Stomach (tissue), 19 donors: Measurements from ENCODE around the gene PYGO2. TPM values are rescaled to one million over a fixed set of nuclear protein-coding genes. Genes with fewer than 3 reads are reported as not detected.

Source experiments
- DNase-seq, 2 donors: peaks; one replicate each; pipeline versions ENCODE4 v3.0.0 to v3.0.0-alpha.2; 2013 to 2019
- H3K27ac ChIP-seq, 5 donors: fragments of 200-600 bp in 4 of 5; sonication (generic) in 4 of 5; one replicate each; pipeline ENCODE4 v1.5.1; 2013 to 2019; ENCODE audit warnings: mild to moderate bottlenecking in 1 of 5, moderate library complexity in 1 of 5
- H3K27me3 ChIP-seq, 3 donors: fragments of 200-600 bp; sonication (generic); one replicate each; pipeline ENCODE4 v1.5.1; 2017 to 2019; ENCODE audit warnings: mixed run types in 1 of 3
- H3K36me3 ChIP-seq, 4 donors: fragments of 200-600 bp; sonication (generic); 1 replicate in 3 of 4; 2 replicates in 1 of 4; pipeline ENCODE4 v1.5.1; 2016 to 2019
- H3K4me1 ChIP-seq, 4 donors: fragments of 200-600 bp; sonication (generic); one replicate each; pipeline ENCODE4 v1.5.1; 2016 to 2019
- H3K4me3 ChIP-seq, 4 donors: fragments of 200-600 bp; sonication (generic) in 3 of 4; one replicate each; pipeline ENCODE4 v1.5.1; 2016 to 2019; ENCODE audit warnings: mild to moderate bottlenecking in 1 of 4
- H3K9me3 ChIP-seq, 4 donors: fragments of 200-600 bp; sonication (generic); one replicate each; pipeline ENCODE4 v1.5.1; 2016 to 2019
- EP300 ChIP-seq: sonication (generic); formaldehyde crosslinking; IDR thresholded peaks from one replicate; pipeline ENCODE4 v1.6.1; 2017; ENCODE audit warnings: antibody characterized with exemption
- POLR2A ChIP-seq, 4 donors: fragments of 450-650 bp; IDR thresholded peaks; one replicate each; pipeline ENCODE4 v1.6.1; 2016; ENCODE audit warnings: antibody characterized with exemption in 4 of 4, control low read depth in 2 of 4, mild to moderate bottlenecking in 1 of 4, moderate library complexity in 1 of 4
- POLR2AphosphoS5 ChIP-seq, 3 donors: sonication (generic); formaldehyde crosslinking; IDR thresholded peaks; one replicate each; pipeline ENCODE4 v1.6.1; 2016; ENCODE audit warnings: antibody characterized with exemption in 3 of 3
- WGBS, 5 donors: extraction: QIAGEN DNeasy Blood & Tissue Kit in 3 of 5; methylation state at CpG; one replicate each; pipeline versions ENCODE4 v1.1.5 to v1.1.7; 2013 to 2018; 5-methylcytosine and 5-hydroxymethylcytosine counted together
- intact Hi-C: fragments of 100-400 bp; cut with DNase I; formaldehyde crosslinking; loops from one replicate; pipeline ENCODE4 v1.15.1; 2023; ENCODE audit warnings: low total_unique reads
- long read RNA-seq, 10 donors: transcript quantifications; one replicate each; lab custom pipeline, GENCODE V29; 2026
- polyA plus RNA-seq, 3 donors: library from polyadenylated mRNA; stranded (reverse); fragments of 200-250 nt; gene quantifications; one replicate each; pipeline ENCODE4 v1.2.3, GENCODE V29; 2013
- total RNA-seq, 5 donors: library from RNA; depleted of rRNA; stranded (reverse); fragments of >200 nt; gene quantifications; one replicate each; pipeline versions ENCODE4 v1.1.0 to v1.2.3, GENCODE V29; 2014 to 2016
- TF ChIP-seq, protein P1 (sequence below), 7 experiments: fragments of 450-650 bp in 4 of 7; fragments of 200-600 bp in 3 of 7; sonication (generic) in 3 of 7; IDR thresholded peaks; one replicate each; pipeline ENCODE4 v1.5.1; 2016 to 2019; ENCODE audit warnings: antibody characterized with exemption in 7 of 7, control low read depth in 2 of 7, mild to moderate bottlenecking in 1 of 7
- donor health status: healthy with polysubstance abuse.
- donor health status: Bipolar disorder and iron deficiency.
- donor health status: healthy.

Gene PYGO2, protein sequence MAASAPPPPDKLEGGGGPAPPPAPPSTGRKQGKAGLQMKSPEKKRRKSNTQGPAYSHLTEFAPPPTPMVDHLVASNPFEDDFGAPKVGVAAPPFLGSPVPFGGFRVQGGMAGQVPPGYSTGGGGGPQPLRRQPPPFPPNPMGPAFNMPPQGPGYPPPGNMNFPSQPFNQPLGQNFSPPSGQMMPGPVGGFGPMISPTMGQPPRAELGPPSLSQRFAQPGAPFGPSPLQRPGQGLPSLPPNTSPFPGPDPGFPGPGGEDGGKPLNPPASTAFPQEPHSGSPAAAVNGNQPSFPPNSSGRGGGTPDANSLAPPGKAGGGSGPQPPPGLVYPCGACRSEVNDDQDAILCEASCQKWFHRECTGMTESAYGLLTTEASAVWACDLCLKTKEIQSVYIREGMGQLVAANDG
- total RNA-seq (10 to 100 TPM in 4 of 5 donors, 1 to 10 TPM in 1; 8.1 to 75.3 (median 36.2) TPM), polyA plus RNA-seq (10 to 100 TPM; 12.2 to 19.8 (median 16.1) TPM)
- long read RNA-seq, donor 1, transcript PYGO2-202 (3 exons, 3,146 nt): major isoform, 6 of 6 reads
- long read RNA-seq, donor 1, partial matches to known transcripts: 0 of 6 reads
- long read RNA-seq, donor 1, other reads (novel, unspliced or antisense): 0 of 6 reads
- long read RNA-seq, donor 2, transcript PYGO2-202 (3 exons, 3,146 nt): major isoform, 10 of 10 reads
- long read RNA-seq, donor 2, partial matches to known transcripts: 0 of 10 reads
- long read RNA-seq, donor 2, other reads (novel, unspliced or antisense): 0 of 10 reads
- long read RNA-seq, donor 3, partial matches to known transcripts: 0 of 3 reads
- long read RNA-seq, donor 3, other reads (novel, unspliced or antisense): 0 of 3 reads
- long read RNA-seq, donor 4: 0 reads
- long read RNA-seq, donor 5, transcript PYGO2-202 (3 exons, 3,146 nt): major isoform, 20 of 20 reads
- long read RNA-seq, donor 5, partial matches to known transcripts: 0 of 20 reads
- long read RNA-seq, donor 5, other reads (novel, unspliced or antisense): 0 of 20 reads
- long read RNA-seq, donor 6: 0 reads
- long read RNA-seq, donor 7, transcript PYGO2-202 (3 exons, 3,146 nt): major isoform, 21 of 22 reads
- long read RNA-seq, donor 7, partial matches to known transcripts: 0 of 22 reads
- long read RNA-seq, donor 7, other reads (novel, unspliced or antisense): 0 of 22 reads
- long read RNA-seq, donor 8, transcript PYGO2-202 (3 exons, 3,146 nt): major isoform, 10 of 10 reads
- long read RNA-seq, donor 8, partial matches to known transcripts: 0 of 10 reads
- long read RNA-seq, donor 8, other reads (novel, unspliced or antisense): 0 of 10 reads
- long read RNA-seq, donor 9, transcript PYGO2-202 (3 exons, 3,146 nt): major isoform, 9 of 9 reads
- long read RNA-seq, donor 9, partial matches to known transcripts: 0 of 9 reads
- long read RNA-seq, donor 9, other reads (novel, unspliced or antisense): 0 of 9 reads
- long read RNA-seq, donor 10, transcript PYGO2-202 (3 exons, 3,146 nt): major isoform, 6 of 6 reads
- long read RNA-seq, donor 10, partial matches to known transcripts: 0 of 6 reads
- long read RNA-seq, donor 10, other reads (novel, unspliced or antisense): 0 of 6 reads

DNA sequence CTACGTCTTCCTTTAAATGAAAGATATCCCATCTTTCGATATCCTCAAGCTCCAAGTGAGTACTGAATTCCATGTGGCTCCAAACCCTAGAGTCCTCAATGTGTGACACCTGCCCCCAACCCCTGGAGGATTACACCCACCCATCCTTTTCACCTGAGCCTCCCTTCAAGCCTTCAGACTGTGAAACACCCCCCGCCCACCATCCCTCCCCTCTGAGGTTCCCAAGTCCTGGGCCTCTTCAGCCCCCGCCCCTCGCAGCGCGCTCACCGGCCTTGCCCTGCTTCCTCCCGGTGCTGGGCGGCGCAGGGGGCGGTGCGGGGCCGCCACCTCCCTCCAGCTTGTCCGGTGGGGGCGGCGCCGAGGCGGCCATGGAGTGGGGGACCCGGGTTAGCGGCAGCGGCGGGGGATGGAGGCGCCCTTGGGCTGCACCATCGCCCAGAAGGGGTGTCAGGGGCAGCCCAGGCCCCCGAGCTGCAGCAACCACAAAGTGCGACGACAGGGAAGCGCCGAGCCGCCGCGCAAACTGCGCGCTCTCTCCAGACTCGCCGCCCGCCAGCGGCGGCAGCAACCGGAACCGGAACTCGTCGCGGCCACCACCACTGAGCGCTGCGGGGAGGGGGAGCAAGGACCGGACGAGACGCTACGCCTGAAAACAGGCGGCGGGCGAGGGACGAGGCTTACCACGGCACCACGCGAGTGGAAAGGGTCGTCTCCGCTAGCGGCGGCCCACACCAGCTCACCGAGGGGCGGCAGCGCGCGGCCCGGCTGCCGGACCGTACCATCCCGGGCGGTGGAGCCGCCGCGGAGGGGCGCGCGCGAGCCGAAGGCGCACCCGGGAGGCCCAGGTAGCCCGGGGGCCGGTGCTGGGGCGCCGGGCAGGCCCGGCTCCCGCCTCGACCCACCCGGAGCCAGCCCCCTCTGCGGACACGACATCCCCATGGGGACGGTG lies at the start of gene PYGO2:
Gene PYGO2 (minus strand): TSS at position 576 of the 949 bp plus-strand sequence. CDS start 206 bp downstream, at position 370.
- H3K27ac ChIP-seq: peak within 1 kb of the TSS; percentile 98 to 99 (median 99)
- no peaks in the 10 kb centered on the region for H3K9me3 ChIP-seq
- peaks cover 34 to 59% (median 58%) of the 10 kb centered on the region in 4 donors for H3K36me3 ChIP-seq
- peak within 1 kb of the TSS; percentile 84 to 95 (median 89) for H3K4me3 ChIP-seq
- peak; percentile 81 to 94 for DNase-seq
- intact Hi-C loops: loop anchor here (10.0 kb wide), 1 partner anchor 53 kb away; no protein-coding TSS in a partner anchor
- 0 to 3% (median 1%) methylated on average over 20 to 93 of the region's 93 CpGs for WGBS, 5 donors
- TF ChIP-seq POLR2A (IDR thresholded peaks at IDR 0.05) (peak in 1 of 4 donors; percentile 31), POLR2AphosphoS5 (IDR thresholded peaks at IDR 0.05) (peak; percentile 34 to 94 (median 82)), EP300 (no peak)
- TF ChIP-seq, protein P1, sequence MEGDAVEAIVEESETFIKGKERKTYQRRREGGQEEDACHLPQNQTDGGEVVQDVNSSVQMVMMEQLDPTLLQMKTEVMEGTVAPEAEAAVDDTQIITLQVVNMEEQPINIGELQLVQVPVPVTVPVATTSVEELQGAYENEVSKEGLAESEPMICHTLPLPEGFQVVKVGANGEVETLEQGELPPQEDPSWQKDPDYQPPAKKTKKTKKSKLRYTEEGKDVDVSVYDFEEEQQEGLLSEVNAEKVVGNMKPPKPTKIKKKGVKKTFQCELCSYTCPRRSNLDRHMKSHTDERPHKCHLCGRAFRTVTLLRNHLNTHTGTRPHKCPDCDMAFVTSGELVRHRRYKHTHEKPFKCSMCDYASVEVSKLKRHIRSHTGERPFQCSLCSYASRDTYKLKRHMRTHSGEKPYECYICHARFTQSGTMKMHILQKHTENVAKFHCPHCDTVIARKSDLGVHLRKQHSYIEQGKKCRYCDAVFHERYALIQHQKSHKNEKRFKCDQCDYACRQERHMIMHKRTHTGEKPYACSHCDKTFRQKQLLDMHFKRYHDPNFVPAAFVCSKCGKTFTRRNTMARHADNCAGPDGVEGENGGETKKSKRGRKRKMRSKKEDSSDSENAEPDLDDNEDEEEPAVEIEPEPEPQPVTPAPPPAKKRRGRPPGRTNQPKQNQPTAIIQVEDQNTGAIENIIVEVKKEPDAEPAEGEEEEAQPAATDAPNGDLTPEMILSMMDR (IDR thresholded peaks at IDR 0.05): peak in 5 of 7 experiments; percentile 30 to 77 (median 40)
- H3K27me3 ChIP-seq: no peaks in the 10 kb centered on the region
- H3K4me1 ChIP-seq: peaks cover 31 to 80% (median 68%) of the 10 kb centered on the region in 4 donors

DNA sequence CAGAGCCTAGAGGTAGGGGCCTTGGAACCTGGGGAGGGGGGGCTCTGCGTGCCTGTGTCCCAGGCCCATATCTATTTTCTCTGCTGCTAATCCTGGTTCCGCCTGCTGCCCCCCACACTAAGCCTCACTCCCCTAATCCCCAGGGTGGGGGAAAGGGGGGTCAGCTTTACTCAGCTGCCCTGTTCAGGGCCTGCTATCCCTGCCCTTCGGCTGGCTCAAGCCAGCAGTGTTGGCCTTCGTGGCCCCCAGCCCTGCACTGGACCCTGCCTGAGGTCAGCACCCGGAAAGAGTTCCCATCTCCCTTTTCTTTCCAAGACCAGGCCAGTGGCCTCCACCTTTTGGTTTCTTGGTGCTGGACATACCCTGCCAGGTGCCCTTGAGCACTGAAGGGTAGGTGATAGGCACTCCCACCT lies 49.4 kb upstream of the PYGO2 start:
- intact Hi-C loops: loop anchor here (10.0 kb wide), 1 partner anchor 46 kb away; the partner anchor contains the start of gene PYGO2
- H3K36me3 ChIP-seq: peaks cover 22 to 44% (median 36%) of the 10 kb centered on the region in 4 donors
- no peaks in the 10 kb centered on the region for H3K9me3 ChIP-seq
- DNase-seq: no peak
- H3K27me3 ChIP-seq: no peaks in the 10 kb centered on the region
- no peak for TF ChIP-seq POLR2A (IDR thresholded peaks at IDR 0.05)
- no peak for TF ChIP-seq EP300
- TF ChIP-seq, protein P1 (IDR thresholded peaks at IDR 0.05): no peak
- no peak for TF ChIP-seq POLR2AphosphoS5 (IDR thresholded peaks at IDR 0.05)
- H3K4me1 ChIP-seq: peaks cover 79 to 100% (median 95%) of the 10 kb centered on the region in 4 donors
- H3K27ac ChIP-seq: peak overlapping the region; percentile 64 to 100 (median 99)
- 52 to 72% (median 57%) methylated on average over 5 of the region's 5 CpGs for WGBS, 5 donors
- peak overlapping the region in 2 of 4 donors; percentile 42 to 47 for H3K4me3 ChIP-seq

DNA sequence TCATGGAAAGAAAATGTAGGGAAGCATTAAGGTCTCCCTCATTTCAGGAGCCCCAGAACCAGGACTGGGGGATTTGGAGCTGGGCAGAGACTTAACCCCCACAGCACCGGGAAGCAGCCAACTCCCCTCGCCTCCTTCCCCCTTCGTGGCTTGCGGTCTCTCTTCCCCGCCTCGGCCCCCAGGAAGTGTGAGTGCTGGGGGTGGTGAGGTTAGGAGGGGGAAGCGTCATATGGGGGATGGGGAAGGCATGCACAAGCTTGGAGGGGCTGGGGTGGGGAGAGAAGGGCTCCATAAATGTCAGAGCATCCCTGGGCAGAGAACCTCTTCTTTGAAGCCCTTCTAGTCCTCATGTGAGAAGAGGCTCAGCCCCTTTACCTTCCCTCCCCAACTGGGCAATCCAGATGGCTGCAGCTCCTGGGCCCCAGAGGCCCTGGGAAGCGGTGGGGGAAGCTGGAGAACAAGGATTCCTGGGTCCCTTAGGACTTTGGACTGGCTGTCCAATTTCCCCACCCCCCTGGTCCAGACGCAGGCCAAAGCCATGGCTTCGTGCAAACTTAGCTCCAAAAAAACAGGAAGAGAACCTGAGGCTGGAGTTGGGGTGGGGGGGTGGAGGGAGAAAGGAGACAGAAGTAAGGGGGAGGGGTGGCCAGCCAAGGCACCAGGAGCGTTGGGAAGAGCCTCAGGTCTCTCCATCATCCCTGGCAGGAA lies 48.8 kb upstream of the PYGO2 start:
- DNase-seq: no peak
- Histone ChIP-seq H3K36me3 (peaks cover 17 to 38% (median 30%) of the 10 kb centered on the region in 4 donors), H3K4me3 (peak overlapping the region in 2 of 4 donors; percentile 42 to 47), H3K27ac (peak overlapping the region; percentile 96 to 100 (median 99)), H3K9me3 (no peaks in the 10 kb centered on the region), H3K4me1 (peaks cover 85 to 100% (median 95%) of the 10 kb centered on the region in 4 donors), H3K27me3 (no peaks in the 10 kb centered on the region)
- TF ChIP-seq, protein P1 (IDR thresholded peaks at IDR 0.05): no peak
- TF ChIP-seq EP300: no peak
- no peak for TF ChIP-seq POLR2AphosphoS5 (IDR thresholded peaks at IDR 0.05)
- no peak for TF ChIP-seq POLR2A (IDR thresholded peaks at IDR 0.05)
- WGBS, 5 donors: 35 to 55% (median 39%) methylated on average over 10 to 11 of the region's 11 CpGs
- intact Hi-C loops: loop anchor here (10.0 kb wide), 1 partner anchor 46 kb away; the partner anchor contains the start of gene PYGO2
